OCI-LY7 (cell line): ENCODE measurements around the gene PSMB11. TPM values are rescaled to one million over a fixed set of nuclear protein-coding genes. Genes with fewer than 3 reads are reported as not detected.

Experiments used
- BruUV-seq: library from RNA; stranded (reverse); fragments of 400-500 nt; replicated peaks from 2 replicates; lab custom pipeline; 2021; lab: Mats Ljungman, UMichigan
- CTCF ChIA-PET: fragments of 300-600 bp; sonication (Branson Sonifier 250); formaldehyde crosslinking; loops from one replicate; lab custom pipeline; 2022; ENCODE audit warnings: antibody characterized with exemption; ENCODE audit not compliant: unreplicated experiment; lab: Charles Lee
- POLR2A ChIA-PET: fragments of 300-600 bp; sonication (Branson Sonifier 250); formaldehyde crosslinking; loops from one replicate; lab custom pipeline; 2022; ENCODE audit warnings: antibody characterized with exemption; lab: Charles Lee
- DNase-seq: peaks from one replicate; pipeline ENCODE4 v3.0.0-alpha.2; 2015; ENCODE audit warnings: low spot score
- H2AFZ ChIP-seq: fragments of 200-600 bp; sonication (generic), shearing (Covaris generic); 2 replicates; pipeline ENCODE4 v1.6.1; 2014; ENCODE audit warnings: mild to moderate bottlenecking, antibody characterized with exemption, low read length, moderate library complexity
- H3K27ac ChIP-seq: fragments of 200-600 bp; sonication (generic); 2 replicates; pipeline ENCODE4 v1.5.1; 2014; ENCODE audit warnings: mixed run types, low read depth, mild to moderate bottlenecking, moderate library complexity, low read length, inconsistent platforms; ENCODE audit not compliant: poor library complexity, severe bottlenecking
- H3K36me3 ChIP-seq: fragments of 200-600 bp; sonication (generic); 2 replicates; pipeline ENCODE4 v1.6.1; 2014; ENCODE audit warnings: mild to moderate bottlenecking, antibody characterized with exemption, low read length, moderate library complexity, mixed read lengths; ENCODE audit not compliant: insufficient read depth
- H3K4me1 ChIP-seq: fragments of 200-600 bp; sonication (generic); 2 replicates; pipeline ENCODE4 v1.5.1; 2014; ENCODE audit warnings: mild to moderate bottlenecking, low read length; ENCODE audit not compliant: insufficient read depth, poor library complexity, severe bottlenecking
- H3K4me2 ChIP-seq: fragments of 200-600 bp; sonication (generic); 2 replicates; pipeline ENCODE4 v1.6.1; 2014; ENCODE audit warnings: mild to moderate bottlenecking, low read length
- H3K4me3 ChIP-seq: fragments of 200-600 bp; sonication (generic); 2 replicates; pipeline ENCODE4 v1.5.1; 2014; ENCODE audit warnings: mild to moderate bottlenecking, low read depth, low read length; ENCODE audit not compliant: poor library complexity, severe bottlenecking
- H3K79me2 ChIP-seq: fragments of 200-600 bp; sonication (generic); 2 replicates; pipeline ENCODE4 v1.6.1; 2016; ENCODE audit warnings: low read depth, mild to moderate bottlenecking, low read length, moderate library complexity, mixed read lengths; ENCODE audit not compliant: insufficient read depth
- H3K9me2 ChIP-seq: fragments of 200-600 bp; sonication (generic); 2 replicates; pipeline ENCODE4 v1.6.1; 2016; ENCODE audit warnings: mild to moderate bottlenecking, low read length, mixed read lengths; ENCODE audit not compliant: insufficient read depth
- H3K9me3 ChIP-seq: fragments of 200-600 bp; sonication (generic); 2 replicates; pipeline ENCODE4 v1.6.1; 2014; ENCODE audit warnings: mild to moderate bottlenecking, mixed run types, low read length, mixed read lengths
- H4K20me1 ChIP-seq: fragments of 200-600 bp; sonication (generic); 2 replicates; pipeline ENCODE4 v1.6.1; 2014; ENCODE audit warnings: mild to moderate bottlenecking, antibody characterized with exemption, low read length, moderate library complexity, mixed read lengths; ENCODE audit not compliant: insufficient read depth
- CTCF ChIP-seq: fragments of 200-600 bp; sonication (generic); conservative IDR thresholded peaks from 2 replicates; pipeline ENCODE4 v1.5.1; 2014; ENCODE audit warnings: mild to moderate bottlenecking, antibody characterized with exemption, low read length, moderate library complexity, mixed read lengths
- EZH2phosphoT487 ChIP-seq: fragments of 200-600 bp; sonication (generic); IDR thresholded peaks from 2 replicates; pipeline ENCODE4 v1.6.1; 2018; ENCODE audit warnings: low read depth, borderline replicate concordance, mild to moderate bottlenecking, mixed run types, antibody characterized with exemption, low read length, moderate library complexity, mixed read lengths
- intact Hi-C: fragments of 100-400 bp; cut with micrococcal nuclease; formaldehyde crosslinking; loops from one replicate; pipeline ENCODE4 v1.10.0; 2022; ENCODE audit not compliant: unreplicated experiment
- total RNA-seq, 2 experiments: library from RNA; depleted of rRNA in 1 of 2; stranded (reverse); fragments of >200 nt in 1 of 2; shearing (Covaris generic) in 1 of 2; gene quantifications; 2 replicates each; pipeline ENCODE4 v1.2.3, GENCODE V29; 2014 to 2022

PSMB11 gene
- total RNA-seq, 2 experiments from 2014 or later = not detected

- intact Hi-C loops = loop anchor here (1.0 to 10.0 kb wide), 3 partner anchors 73 to 484 kb away; no protein-coding TSS in a partner anchor
- peaks cover 53% of the 10 kb centered on the region for H3K36me3 ChIP-seq
- no peaks in the 10 kb centered on the region for H3K9me2 ChIP-seq
- H3K4me3 ChIP-seq = no peak overlapping the region
- H3K27ac ChIP-seq = peak overlapping the region; percentile 26
- no peaks in the 10 kb centered on the region for H4K20me1 ChIP-seq
- peaks cover 27% of the 10 kb centered on the region for H3K4me1 ChIP-seq
- H2AFZ ChIP-seq = no peak overlapping the region
- H3K79me2 ChIP-seq = no peaks in the 10 kb centered on the region
- BruUV-seq = TSS peak; percentile 98
- CTCF ChIA-PET = interaction anchor here (0.7 to 2.3 kb wide), 12 partner anchors 10 to 1964 kb away, joined by 3 to 18 read pairs (median 4); no protein-coding TSS in a partner anchor
- DNase-seq = no peak
- TF ChIP-seq EZH2phosphoT487 (no peak), CTCF (no peak)
- POLR2A ChIA-PET = interaction anchor here (0.6 to 1.4 kb wide), 6 partner anchors 13 to 487 kb away, joined by 3 to 6 read pairs (median 3); no protein-coding TSS in a partner anchor
- H3K4me2 ChIP-seq = no peak overlapping the region
- no peaks in the 10 kb centered on the region for H3K9me3 ChIP-seq
These were observed 16.9 kb downstream of the PSMB11 start for GRCh38 chr14:23058654-23059504.

- intact Hi-C loops = no loop called here
- no peaks in the 10 kb centered on the region for H4K20me1 ChIP-seq
These were observed 18.7 kb downstream of the PSMB11 start for GRCh38 chr14:23060536-23061260.

More at GRCh38 chr14:23060536-23061260, 18.7 kb downstream of the PSMB11 start:
- ChIA-PET CTCF (no interaction called here), POLR2A (interaction anchor here (0.6 to 1.2 kb wide), 3 partner anchors 11 to 96 kb away, joined by 3 to 4 read pairs (median 3); no protein-coding TSS in a partner anchor)
- H3K4me2 ChIP-seq = no peak overlapping the region
- TF ChIP-seq CTCF (no peak), EZH2phosphoT487 (no peak)
- H3K27ac ChIP-seq = no peak overlapping the region
- BruUV-seq = no TSS peak
- no peak overlapping the region for H2AFZ ChIP-seq
- no peaks in the 10 kb centered on the region for H3K9me2 ChIP-seq
- H3K4me1 ChIP-seq = peaks cover 27% of the 10 kb centered on the region
- no peak overlapping the region for H3K4me3 ChIP-seq
- H3K36me3 ChIP-seq = peaks cover 71% of the 10 kb centered on the region
- peaks cover 2% of the 10 kb centered on the region; the same call in 1 of the 2 replicates for H3K79me2 ChIP-seq
- H3K9me3 ChIP-seq = no peaks in the 10 kb centered on the region
- DNase-seq = no peak
